ENCODE measurements around the gene CDK6. TPM values are rescaled to one million over a fixed set of nuclear protein-coding genes. Genes with fewer than 3 reads are reported as not detected.

The CDK6 gene
- total RNA-seq, 6 experiments from 2014 or later = 6.9 to 23.7 (median 17.0) TPM

- Histone ChIP-seq H3K4me3 (no peak overlapping the region), H3K9me3 (no peaks in the 10 kb centered on the region), H3K27ac (no peak overlapping the region), H3K4me1 (peaks cover 0 to 18% (median 9%) of the 10 kb centered on the region in 4 donors), H3K27me3 (no peaks in the 10 kb centered on the region), H3K36me3 (no peaks in the 10 kb centered on the region)
- WGBS (ENCODE audit: insufficient coverage, low coverage, low lambda C conversion rate, missing lambda C conversion rate) = 29% methylated on average over 4 of the region's 4 CpGs
- no peak for TF ChIP-seq CTCF (IDR thresholded peaks at IDR 0.05)
- TF ChIP-seq POLR2A (IDR thresholded peaks at IDR 0.05) = no peak
- ATAC-seq = no peak
- intact Hi-C loops (cut with DNase I) = no loop called here
- no peak for DNase-seq
Observed at GRCh38 chr7:92813390-92814024, 22.9 kb downstream of the CDK6 start.

GRCh38 chr7:92811158-92811557 lies 25.2 kb downstream of the CDK6 start:
- Histone ChIP-seq H3K27me3 (no peaks in the 10 kb centered on the region), H3K4me1 (peaks cover 0 to 28% (median 11%) of the 10 kb centered on the region in 4 donors), H3K9me3 (no peaks in the 10 kb centered on the region), H3K36me3 (no peaks in the 10 kb centered on the region), H3K27ac (no peak overlapping the region), H3K4me3 (no peak overlapping the region)
- intact Hi-C loops (cut with DNase I) = no loop called here
- no peak for DNase-seq
- ATAC-seq = no peak
- no peak for TF ChIP-seq POLR2A (IDR thresholded peaks at IDR 0.05)
- no peak for TF ChIP-seq CTCF (IDR thresholded peaks at IDR 0.05)
- WGBS (ENCODE audit: insufficient coverage, low coverage, low lambda C conversion rate, missing lambda C conversion rate) = 84% methylated on average over 6 of the region's 6 CpGs

GRCh38 chr7:92809760-92810573 lies 26.4 kb downstream of the CDK6 start:
- Histone ChIP-seq H3K4me1 (peaks cover 0 to 28% (median 11%) of the 10 kb centered on the region in 4 donors), H3K9me3 (no peaks in the 10 kb centered on the region), H3K27ac (peak overlapping the region in 2 of 3 donors; percentile 58 to 65), H3K27me3 (no peaks in the 10 kb centered on the region), H3K36me3 (no peaks in the 10 kb centered on the region), H3K4me3 (no peak overlapping the region)
- ATAC-seq = peak; percentile 96 to 97 (median 96)
- peak; percentile 53 to 79 (median 64) for DNase-seq
- WGBS (ENCODE audit: insufficient coverage, low coverage, low lambda C conversion rate, missing lambda C conversion rate) = 31% methylated on average over 10 of the region's 10 CpGs
- intact Hi-C loops (cut with DNase I) = no loop called here
- TF ChIP-seq CTCF (IDR thresholded peaks at IDR 0.05) (no peak), POLR2A (IDR thresholded peaks at IDR 0.05) (no peak)

GRCh38 chr7:92809397-92809759 lies 27.0 kb downstream of the CDK6 start:
- Histone ChIP-seq H3K36me3 (no peaks in the 10 kb centered on the region), H3K27me3 (no peaks in the 10 kb centered on the region), H3K4me3 (no peak overlapping the region), H3K4me1 (peaks cover 0 to 28% (median 11%) of the 10 kb centered on the region in 4 donors), H3K27ac (peak overlapping the region; percentile 48 to 65 (median 58)), H3K9me3 (no peaks in the 10 kb centered on the region)
- intact Hi-C loops (cut with DNase I) = no loop called here
- DNase-seq (no peak), ATAC-seq (peak; percentile 39 to 54 (median 46))
- TF ChIP-seq POLR2A (IDR thresholded peaks at IDR 0.05) = no peak
- no peak for TF ChIP-seq CTCF (IDR thresholded peaks at IDR 0.05)

Data from right lobe of liver (tissue), 6 donors.